Breast epithelium (tissue), 3 donors: Measurements from ENCODE around the gene PAN3.

ENCODE experiments used
- POLR2A ChIP-seq: fragments of 450-650 bp; IDR thresholded peaks from one replicate; pipeline ENCODE4 v1.6.1; 2016; ENCODE audit warnings: antibody characterized with exemption, mild to moderate bottlenecking, moderate library complexity
- TF ChIP-seq, protein P1 (sequence below), 3 donors: fragments of 450-650 bp; IDR thresholded peaks; one replicate each; pipeline ENCODE4 v1.5.1; 2016 to 2017; ENCODE audit warnings: antibody characterized with exemption in 3 of 3, mild to moderate bottlenecking in 3 of 3, moderate library complexity in 3 of 3

- TF ChIP-seq, protein P1, sequence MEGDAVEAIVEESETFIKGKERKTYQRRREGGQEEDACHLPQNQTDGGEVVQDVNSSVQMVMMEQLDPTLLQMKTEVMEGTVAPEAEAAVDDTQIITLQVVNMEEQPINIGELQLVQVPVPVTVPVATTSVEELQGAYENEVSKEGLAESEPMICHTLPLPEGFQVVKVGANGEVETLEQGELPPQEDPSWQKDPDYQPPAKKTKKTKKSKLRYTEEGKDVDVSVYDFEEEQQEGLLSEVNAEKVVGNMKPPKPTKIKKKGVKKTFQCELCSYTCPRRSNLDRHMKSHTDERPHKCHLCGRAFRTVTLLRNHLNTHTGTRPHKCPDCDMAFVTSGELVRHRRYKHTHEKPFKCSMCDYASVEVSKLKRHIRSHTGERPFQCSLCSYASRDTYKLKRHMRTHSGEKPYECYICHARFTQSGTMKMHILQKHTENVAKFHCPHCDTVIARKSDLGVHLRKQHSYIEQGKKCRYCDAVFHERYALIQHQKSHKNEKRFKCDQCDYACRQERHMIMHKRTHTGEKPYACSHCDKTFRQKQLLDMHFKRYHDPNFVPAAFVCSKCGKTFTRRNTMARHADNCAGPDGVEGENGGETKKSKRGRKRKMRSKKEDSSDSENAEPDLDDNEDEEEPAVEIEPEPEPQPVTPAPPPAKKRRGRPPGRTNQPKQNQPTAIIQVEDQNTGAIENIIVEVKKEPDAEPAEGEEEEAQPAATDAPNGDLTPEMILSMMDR (IDR thresholded peaks at IDR 0.05): no peak
- no peak for TF ChIP-seq POLR2A
Observed at GRCh38 chr13:28171266-28171665, 32.9 kb downstream of the PAN3 start.
